ENCODE measurements around the gene FYN.
A peak's percentile ranks its signal among the peaks of the same experiment; 100 is the strongest.

FYN gene

GRCh38 chr6:111677249-111677990, 195.8 kb downstream of the FYN start:
- no peak for DNase-seq

GRCh38 chr6:111676383-111676782, 196.9 kb downstream of the FYN start:
- no peak for DNase-seq

- no peak for DNase-seq
Measured at GRCh38 chr6:111674883-111675282, 198.4 kb downstream of the FYN start.

GRCh38 chr6:111674413-111674812, 198.8 kb downstream of the FYN start:
- no peak for DNase-seq

GRCh38 chr6:111673937-111674336, 199.3 kb downstream of the FYN start:
- DNase-seq = no peak

GRCh38 chr6:111673532-111673931, 199.7 kb downstream of the FYN start:
- DNase-seq = no peak

- DNase-seq = no peak
Measured at GRCh38 chr6:111672761-111673450, 200.3 kb downstream of the FYN start.

- DNase-seq = no peak
Measured at GRCh38 chr6:111669326-111669725, 203.9 kb downstream of the FYN start.

GRCh38 chr6:111668410-111668809, 204.8 kb downstream of the FYN start:
- DNase-seq = no peak

GRCh38 chr6:111667931-111668330, 205.3 kb downstream of the FYN start:
- no peak for DNase-seq

GRCh38 chr6:111666847-111667246, 206.4 kb downstream of the FYN start:
- DNase-seq = no peak

- DNase-seq = no peak
Measured at GRCh38 chr6:111664565-111665030, 208.7 kb downstream of the FYN start.

- DNase-seq = peak; percentile 65
Measured at GRCh38 chr6:111663692-111664564, 209.3 kb downstream of the FYN start.

GRCh38 chr6:111662794-111663593, 210.3 kb downstream of the FYN start:
- no peak for DNase-seq

GRCh38 chr6:111662072-111662793, 211.0 kb downstream of the FYN start:
- DNase-seq = no peak

GRCh38 chr6:111661541-111662061, 211.7 kb downstream of the FYN start:
- no peak for DNase-seq

GRCh38 chr6:111660531-111660930, 212.7 kb downstream of the FYN start:
- no peak for DNase-seq

GRCh38 chr6:111658462-111659154, 214.6 kb downstream of the FYN start:
- DNase-seq = no peak

- peak; percentile 67 for DNase-seq
Measured at GRCh38 chr6:111657146-111657545, 216.1 kb downstream of the FYN start.

GRCh38 chr6:111653979-111654378, 219.3 kb downstream of the FYN start:
- DNase-seq = no peak

- no peak for DNase-seq
Measured at GRCh38 chr6:111653434-111653833, 219.8 kb downstream of the FYN start.

All from fibroblast of skin of back (primary cell).